ENCODE measurements around the gene EHD2.

DNA sequence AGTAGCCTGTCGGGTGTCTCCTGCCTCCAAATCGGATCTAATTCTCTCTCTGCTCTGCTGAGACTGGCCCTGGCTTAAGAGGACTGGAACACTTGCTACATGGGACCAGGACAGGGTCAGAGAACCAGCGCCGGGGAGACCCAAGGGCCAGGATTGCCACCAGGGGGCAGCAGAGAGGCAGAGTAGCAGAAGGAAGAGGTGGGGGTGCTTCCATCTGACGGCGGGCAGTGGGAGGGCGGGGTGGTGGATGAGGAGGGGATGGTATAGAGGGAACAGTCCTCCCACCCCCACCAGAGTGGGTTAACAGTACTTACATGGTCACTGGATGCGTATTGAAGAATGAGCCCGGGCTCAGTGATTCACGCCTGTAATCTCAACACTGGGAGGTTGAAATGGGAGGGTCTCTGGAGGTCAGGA lies 77.2 kb downstream of the EHD2 start:
- TF ChIP-seq CEBPB (IDR thresholded peaks at IDR 0.05) (no peak), YY1 (IDR thresholded peaks at IDR 0.05; ENCODE audit: low read depth) (no peak), EGR1 (IDR thresholded peaks at IDR 0.05) (no peak), RAD21 (IDR thresholded peaks at IDR 0.05; ENCODE audit: low read depth) (peak; percentile 60), CREB1 (IDR thresholded peaks at IDR 0.05; ENCODE audit: low read depth) (no peak), EP300 (IDR thresholded peaks at IDR 0.05; ENCODE audit: borderline replicate concordance) (no peak), FOXM1 (IDR thresholded peaks at IDR 0.05; ENCODE audit: borderline replicate concordance, low read depth) (no peak), TAF1 (IDR thresholded peaks at IDR 0.05; ENCODE audit: low read depth) (no peak), NFIC (IDR thresholded peaks at IDR 0.05) (no peak)
- TF ChIP-seq, protein P1, sequence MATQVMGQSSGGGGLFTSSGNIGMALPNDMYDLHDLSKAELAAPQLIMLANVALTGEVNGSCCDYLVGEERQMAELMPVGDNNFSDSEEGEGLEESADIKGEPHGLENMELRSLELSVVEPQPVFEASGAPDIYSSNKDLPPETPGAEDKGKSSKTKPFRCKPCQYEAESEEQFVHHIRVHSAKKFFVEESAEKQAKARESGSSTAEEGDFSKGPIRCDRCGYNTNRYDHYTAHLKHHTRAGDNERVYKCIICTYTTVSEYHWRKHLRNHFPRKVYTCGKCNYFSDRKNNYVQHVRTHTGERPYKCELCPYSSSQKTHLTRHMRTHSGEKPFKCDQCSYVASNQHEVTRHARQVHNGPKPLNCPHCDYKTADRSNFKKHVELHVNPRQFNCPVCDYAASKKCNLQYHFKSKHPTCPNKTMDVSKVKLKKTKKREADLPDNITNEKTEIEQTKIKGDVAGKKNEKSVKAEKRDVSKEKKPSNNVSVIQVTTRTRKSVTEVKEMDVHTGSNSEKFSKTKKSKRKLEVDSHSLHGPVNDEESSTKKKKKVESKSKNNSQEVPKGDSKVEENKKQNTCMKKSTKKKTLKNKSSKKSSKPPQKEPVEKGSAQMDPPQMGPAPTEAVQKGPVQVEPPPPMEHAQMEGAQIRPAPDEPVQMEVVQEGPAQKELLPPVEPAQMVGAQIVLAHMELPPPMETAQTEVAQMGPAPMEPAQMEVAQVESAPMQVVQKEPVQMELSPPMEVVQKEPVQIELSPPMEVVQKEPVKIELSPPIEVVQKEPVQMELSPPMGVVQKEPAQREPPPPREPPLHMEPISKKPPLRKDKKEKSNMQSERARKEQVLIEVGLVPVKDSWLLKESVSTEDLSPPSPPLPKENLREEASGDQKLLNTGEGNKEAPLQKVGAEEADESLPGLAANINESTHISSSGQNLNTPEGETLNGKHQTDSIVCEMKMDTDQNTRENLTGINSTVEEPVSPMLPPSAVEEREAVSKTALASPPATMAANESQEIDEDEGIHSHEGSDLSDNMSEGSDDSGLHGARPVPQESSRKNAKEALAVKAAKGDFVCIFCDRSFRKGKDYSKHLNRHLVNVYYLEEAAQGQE (IDR thresholded peaks at IDR 0.05; ENCODE audit: low read depth), result no peak
- TF ChIP-seq, protein P2, sequence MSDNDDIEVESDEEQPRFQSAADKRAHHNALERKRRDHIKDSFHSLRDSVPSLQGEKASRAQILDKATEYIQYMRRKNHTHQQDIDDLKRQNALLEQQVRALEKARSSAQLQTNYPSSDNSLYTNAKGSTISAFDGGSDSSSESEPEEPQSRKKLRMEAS (IDR thresholded peaks at IDR 0.05), result no peak
- TF ChIP-seq, protein P3, sequence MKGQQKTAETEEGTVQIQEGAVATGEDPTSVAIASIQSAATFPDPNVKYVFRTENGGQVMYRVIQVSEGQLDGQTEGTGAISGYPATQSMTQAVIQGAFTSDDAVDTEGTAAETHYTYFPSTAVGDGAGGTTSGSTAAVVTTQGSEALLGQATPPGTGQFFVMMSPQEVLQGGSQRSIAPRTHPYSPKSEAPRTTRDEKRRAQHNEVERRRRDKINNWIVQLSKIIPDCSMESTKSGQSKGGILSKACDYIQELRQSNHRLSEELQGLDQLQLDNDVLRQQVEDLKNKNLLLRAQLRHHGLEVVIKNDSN (IDR thresholded peaks at IDR 0.05), result no peak

Data from Ishikawa (cell line).